Effector memory CD4-positive, alpha-beta T cell (primary cell): Measurements from ENCODE around the gene POLR2L.

ENCODE experiments used
- DNase-seq, 3 donors: peaks; one replicate each; pipeline ENCODE4 v3.0.0-alpha.2; 2020
- H3K27ac ChIP-seq: 2 replicates; pipeline ENCODE4 v1.7.0; 2013; ENCODE audit warnings: mild to moderate bottlenecking, low read length, moderate library complexity; ENCODE audit not compliant: insufficient read depth, poor library complexity, severe bottlenecking
- H3K27me3 ChIP-seq: replicated peaks from 2 replicates; pipeline ENCODE4 v1.7.0; 2013; ENCODE audit warnings: mild to moderate bottlenecking, low read length; ENCODE audit not compliant: insufficient read depth, control insufficient read depth, poor library complexity, severe bottlenecking
- H3K36me3 ChIP-seq: 2 replicates; pipeline ENCODE4 v1.7.0; 2013; ENCODE audit warnings: mild to moderate bottlenecking, low read length, moderate library complexity; ENCODE audit not compliant: control insufficient read depth, insufficient read depth
- H3K4me1 ChIP-seq: 2 replicates; pipeline ENCODE4 v1.7.0; 2013; ENCODE audit warnings: low read length, mild to moderate bottlenecking; ENCODE audit not compliant: control insufficient read depth, insufficient read depth, poor library complexity, severe bottlenecking
- H3K4me3 ChIP-seq: 2 replicates; pipeline ENCODE4 v1.7.0; 2013; ENCODE audit warnings: low read length, low read depth, mild to moderate bottlenecking; ENCODE audit not compliant: insufficient read depth, poor library complexity, severe bottlenecking
- H3K9me3 ChIP-seq: 2 replicates; pipeline ENCODE4 v1.7.0; 2013; ENCODE audit warnings: mild to moderate bottlenecking, low read length, moderate library complexity; ENCODE audit not compliant: control insufficient read depth

Gene POLR2L

DNA sequence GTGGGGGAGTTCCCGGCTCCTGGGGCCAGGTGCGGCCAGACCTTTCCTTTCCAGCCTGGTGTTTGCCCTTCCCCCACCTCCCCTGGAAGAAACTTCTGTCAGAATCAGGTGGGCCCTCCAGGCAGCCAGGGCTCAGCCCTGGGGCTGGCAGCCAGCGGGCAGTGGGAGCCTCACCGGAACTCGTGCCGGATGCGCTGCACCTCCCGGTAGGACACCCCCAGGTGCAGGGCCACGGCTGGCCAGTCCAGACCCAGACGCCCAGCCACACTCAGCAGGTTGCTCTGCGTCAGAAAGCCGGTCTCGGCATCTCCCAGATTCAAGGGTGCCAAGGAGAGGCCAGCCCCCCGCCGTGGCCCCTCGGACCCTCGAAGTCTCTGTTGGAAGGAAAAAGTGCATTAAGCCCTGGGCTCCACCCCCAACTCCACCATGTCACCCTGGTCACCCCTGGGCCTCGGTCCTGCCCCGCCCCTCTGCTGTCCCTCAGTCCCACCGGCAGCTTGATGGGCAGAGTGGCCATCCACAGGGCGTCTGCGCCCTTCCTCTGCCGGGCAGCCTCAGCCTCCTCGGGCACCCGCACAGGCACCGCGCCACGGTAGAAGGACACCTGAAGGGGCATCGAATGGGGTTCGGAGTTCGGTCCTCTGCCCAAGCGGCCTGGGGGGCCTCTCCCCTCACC, 42.5 kb downstream of the POLR2L start:
- H3K27ac ChIP-seq: no peak overlapping the region
- no peak for DNase-seq
- H3K36me3 ChIP-seq: peaks cover 13% of the 10 kb centered on the region
- no peaks in the 10 kb centered on the region for H3K27me3 ChIP-seq
- H3K9me3 ChIP-seq: no peaks in the 10 kb centered on the region
- H3K4me3 ChIP-seq: no peak overlapping the region
- peaks cover 34% of the 10 kb centered on the region for H3K4me1 ChIP-seq

DNA sequence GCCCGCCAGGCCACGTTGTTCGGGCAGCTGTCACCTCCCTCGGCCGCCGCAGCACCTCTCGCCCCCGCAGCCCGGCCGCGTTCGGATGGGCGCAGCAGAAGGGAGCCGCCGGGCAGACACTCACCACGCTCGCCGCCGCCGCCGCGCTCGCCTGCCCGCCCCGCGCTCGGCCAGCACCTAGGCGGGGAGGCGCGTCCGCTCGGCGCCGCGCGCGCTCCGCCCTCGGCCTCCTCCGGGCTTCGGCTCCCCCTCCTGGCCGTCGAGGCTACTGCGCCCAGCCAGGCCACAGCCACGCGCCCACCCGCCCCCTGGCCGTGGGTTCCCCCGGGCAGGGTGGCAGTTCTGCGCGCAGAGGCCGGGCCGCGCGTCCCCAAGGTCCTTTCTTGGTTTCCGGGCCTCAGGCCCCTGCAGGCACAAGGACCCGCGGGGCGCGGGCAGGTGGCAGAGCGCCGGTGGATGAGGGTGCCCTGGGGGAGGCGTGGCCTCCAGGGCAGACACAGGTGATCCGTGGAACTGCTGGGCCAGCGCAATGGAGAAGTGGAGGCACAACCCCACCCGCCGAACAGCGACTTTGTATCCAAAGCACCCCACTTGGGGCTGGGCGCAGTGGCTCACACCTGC, 44.1 kb downstream of the POLR2L start, which contains the start of gene SLC25A22:
TSS of gene SLC25A22 (minus strand) at position 189 of the 621 bp plus-strand sequence. CDS start 3,275 bp downstream, outside the sequence.
- no peaks in the 10 kb centered on the region for H3K27me3 ChIP-seq
- peak within 1 kb of the TSS; percentile 91 for H3K4me3 ChIP-seq
- no peaks in the 10 kb centered on the region for H3K9me3 ChIP-seq
- H3K36me3 ChIP-seq: peaks cover 22% of the 10 kb centered on the region
- peak within 1 kb of the TSS; percentile 98 for H3K27ac ChIP-seq
- DNase-seq: peak; percentile 70 to 75 (median 71)
- H3K4me1 ChIP-seq: peaks cover 29% of the 10 kb centered on the region

DNA sequence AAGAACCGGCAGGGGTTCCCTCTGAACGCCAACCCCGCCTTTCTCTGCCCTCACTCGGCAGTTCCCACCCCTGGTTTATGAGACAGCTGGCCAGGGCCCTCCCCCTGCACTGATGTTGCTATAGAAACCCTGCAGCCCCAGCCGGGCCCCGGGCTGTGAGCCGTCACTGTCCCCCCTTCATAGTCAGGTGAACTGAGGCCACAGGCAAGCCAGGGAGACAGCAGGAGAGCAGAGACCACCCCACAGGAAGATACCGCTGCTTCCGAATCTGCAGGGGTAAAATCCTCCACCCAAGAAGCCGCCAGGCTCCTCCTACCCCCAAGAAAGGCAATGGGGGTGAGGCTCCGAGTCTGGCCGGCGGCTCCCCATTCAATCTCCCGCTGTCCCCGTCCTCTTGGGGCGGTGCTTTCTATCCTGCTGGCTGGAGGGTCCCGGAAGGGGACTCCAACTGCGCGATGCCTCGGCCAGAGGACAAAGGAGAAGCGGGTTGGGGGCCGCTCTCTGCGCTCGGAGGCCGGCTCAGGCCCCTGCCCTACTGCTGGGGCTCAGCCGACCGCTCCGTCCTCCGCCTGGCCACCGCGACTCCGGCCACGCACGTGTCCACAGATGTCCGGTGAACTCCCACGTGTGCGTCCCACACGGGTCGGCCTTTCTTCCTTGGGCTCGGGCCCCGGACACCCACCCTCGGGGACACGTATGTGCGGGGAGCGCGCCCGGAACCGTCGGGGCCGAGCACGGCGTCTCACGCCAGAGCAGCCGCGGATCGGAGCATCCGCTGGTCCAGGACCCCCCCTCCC, 44.8 kb downstream of the POLR2L start:
- Histone ChIP-seq H3K27ac (peak overlapping the region; percentile 98), H3K9me3 (no peaks in the 10 kb centered on the region), H3K27me3 (no peaks in the 10 kb centered on the region), H3K36me3 (peaks cover 25% of the 10 kb centered on the region), H3K4me1 (peaks cover 29% of the 10 kb centered on the region), H3K4me3 (peak overlapping the region; percentile 91)
- DNase-seq: peak; percentile 70 to 81 (median 74)

DNA sequence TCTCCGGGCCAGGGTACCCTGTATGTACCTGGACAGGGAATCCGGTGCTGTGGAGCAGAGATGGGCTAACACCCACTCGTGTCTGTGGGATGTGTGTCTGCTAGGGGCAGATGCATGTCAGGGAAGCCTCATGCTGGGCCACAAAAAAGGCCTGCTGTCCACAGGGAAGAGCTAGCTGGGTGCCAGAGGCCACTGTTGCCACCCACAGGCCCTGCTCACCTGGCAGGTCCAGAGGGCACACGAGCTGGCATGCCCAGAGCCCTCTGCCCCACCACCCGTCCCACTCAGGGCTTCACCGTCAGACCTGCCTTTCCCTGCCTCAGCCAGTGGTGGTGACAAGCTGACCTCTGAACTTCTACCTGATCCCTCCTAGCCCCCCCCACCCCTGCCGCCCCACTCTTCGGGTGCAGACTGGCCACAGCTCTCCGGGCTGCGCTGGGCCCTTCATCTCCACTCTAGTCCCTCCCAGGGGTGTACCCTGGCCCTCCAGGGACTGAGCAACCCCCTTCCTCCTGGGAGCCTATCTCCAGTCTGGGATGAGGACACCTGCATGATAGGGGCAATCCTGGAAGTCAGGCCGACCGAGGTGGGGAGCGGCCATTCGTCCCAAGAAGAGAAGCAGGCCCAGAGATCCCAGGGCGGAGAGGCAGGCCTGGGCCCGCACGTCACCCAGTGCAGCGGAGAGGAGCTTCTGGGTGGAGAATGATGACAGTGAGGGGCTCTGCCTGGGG, 45.6 kb downstream of the POLR2L start:
- Histone ChIP-seq H3K27me3 (no peaks in the 10 kb centered on the region), H3K27ac (peak overlapping the region; percentile 98), H3K4me3 (peak overlapping the region; percentile 91), H3K9me3 (no peaks in the 10 kb centered on the region), H3K36me3 (peaks cover 30% of the 10 kb centered on the region), H3K4me1 (peaks cover 29% of the 10 kb centered on the region)
- DNase-seq: no peak

DNA sequence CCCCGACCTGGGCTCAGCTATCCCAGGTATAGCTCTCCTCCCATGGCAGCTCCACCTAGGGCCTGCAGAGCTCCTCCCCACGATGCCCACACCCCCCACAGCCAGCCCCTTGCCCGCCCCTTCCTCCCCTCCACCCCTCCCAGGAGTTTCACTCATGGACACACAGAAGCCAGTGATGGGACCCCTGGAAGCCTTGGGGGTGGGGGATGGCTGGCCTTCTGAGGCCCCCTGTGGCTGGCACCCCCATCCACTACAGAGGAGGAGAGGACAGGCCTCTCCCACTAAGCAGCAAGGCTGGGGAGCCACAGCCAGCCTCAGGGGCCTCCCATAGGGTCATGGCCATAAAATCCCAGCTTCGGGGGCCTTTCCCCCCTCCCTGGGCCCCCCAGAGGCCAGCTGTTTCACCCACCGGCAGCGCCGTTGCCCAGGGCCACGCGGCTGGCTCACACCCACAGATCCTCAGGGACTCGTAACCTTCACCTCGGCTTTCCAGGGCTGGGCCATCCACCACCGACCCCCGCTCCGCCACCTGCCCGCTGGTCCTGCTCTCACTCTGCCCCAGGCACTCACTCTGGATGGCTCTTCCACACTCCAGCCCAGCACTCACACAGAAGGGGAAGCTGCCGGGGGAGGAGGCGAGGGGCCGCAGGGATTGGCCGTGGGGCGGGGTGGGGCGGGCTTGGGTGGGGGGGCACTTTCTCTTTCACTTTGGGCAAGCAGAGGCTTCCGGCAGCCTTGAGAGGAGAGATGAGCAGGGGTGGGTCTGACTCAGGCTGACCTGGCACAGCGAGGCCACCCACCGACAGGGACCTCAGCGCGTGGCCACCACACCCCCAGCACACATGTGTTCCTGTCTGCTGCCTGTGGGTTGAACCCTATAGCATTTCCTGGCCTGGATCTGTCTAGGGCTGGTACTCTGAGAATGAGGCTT, 46.4 kb downstream of the POLR2L start:
- Histone ChIP-seq H3K4me3 (peak overlapping the region; percentile 91), H3K27me3 (no peaks in the 10 kb centered on the region), H3K27ac (peak overlapping the region; percentile 98), H3K4me1 (peaks cover 29% of the 10 kb centered on the region), H3K9me3 (no peaks in the 10 kb centered on the region), H3K36me3 (peaks cover 31% of the 10 kb centered on the region)
- peak; percentile 62 to 71 (median 71) for DNase-seq

DNA sequence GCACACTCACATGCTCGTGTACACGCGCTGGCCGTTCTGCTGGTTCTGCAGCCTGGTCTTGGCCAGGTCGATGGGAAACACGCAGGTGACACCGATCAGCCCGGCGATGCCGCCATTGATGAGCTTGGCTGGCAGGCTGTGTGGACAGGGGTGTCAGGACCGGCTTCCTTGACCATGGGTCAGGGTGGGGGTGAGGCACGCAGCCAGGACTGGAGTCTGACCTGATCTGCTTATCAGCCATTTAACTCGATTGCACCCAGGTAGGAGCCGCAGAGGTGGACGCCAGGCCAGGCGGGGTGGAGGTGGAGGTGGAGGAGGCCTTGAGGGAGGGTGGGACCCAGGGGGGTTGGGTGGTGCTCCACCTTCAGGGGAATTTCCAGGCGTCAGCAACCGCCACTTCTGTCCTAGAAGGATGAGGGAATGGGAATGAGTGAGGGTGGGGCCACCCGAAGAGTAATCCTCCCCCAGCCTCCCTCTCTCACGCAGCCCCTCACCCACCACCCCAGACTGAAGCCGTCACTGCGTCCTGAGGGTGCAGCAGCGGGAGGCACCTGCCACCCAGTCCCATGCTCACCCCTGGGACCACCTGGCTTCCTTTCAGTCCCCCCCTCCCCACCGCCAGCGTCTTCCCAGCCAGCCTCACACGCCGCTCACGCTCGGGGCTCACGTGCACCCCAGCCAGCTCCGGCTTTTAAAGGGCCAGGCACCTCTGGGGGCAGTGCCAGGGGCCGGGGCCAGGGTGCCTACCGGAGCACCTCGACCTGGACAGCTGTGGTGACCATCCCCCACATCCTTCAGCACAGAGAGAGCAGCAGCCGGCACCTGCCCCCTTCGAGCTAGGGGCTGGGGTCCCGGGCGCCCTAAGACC, 47.3 kb downstream of the POLR2L start:
- peaks cover 27% of the 10 kb centered on the region for H3K36me3 ChIP-seq
- H3K4me3 ChIP-seq: peak overlapping the region; percentile 91
- no peak for DNase-seq
- H3K4me1 ChIP-seq: peaks cover 29% of the 10 kb centered on the region
- H3K27me3 ChIP-seq: no peaks in the 10 kb centered on the region
- no peak overlapping the region for H3K27ac ChIP-seq
- H3K9me3 ChIP-seq: no peaks in the 10 kb centered on the region

DNA sequence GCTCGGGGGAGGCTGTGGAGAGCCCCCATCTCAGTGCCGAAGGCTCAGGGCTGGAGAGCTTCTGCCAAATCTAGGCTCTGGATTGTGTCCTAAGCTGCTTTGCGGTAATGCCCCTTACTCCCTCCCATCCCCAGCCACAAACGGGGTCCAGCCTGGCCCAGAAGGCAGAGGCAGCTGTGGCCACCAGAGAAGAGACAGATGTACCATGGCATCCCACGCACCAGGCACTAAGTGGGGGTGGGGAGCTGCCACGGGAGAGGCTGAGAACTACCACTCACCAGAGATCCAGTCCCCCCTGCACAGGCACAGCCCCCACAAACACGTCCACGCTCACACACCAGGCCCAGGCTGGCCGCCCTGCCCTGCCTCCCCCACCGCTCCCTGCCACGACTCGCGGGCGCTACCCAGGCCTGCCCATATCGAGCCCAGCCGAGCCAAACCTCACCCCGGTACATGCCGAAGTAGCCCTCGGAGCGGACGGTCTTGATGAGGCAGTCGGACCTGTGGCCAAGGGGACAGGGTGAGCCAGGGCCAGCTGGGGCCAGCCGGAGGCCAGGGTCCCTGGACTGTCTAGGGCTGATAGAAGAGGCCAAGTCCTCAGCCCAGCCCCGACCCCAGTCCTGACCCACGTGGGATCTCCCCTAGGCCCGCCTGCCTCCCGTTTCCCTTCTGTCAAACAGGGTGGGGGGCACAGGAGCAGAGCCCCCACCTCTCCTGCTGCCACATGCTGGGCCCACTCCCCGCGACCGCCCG, 48.1 kb downstream of the POLR2L start:
- Histone ChIP-seq H3K4me3 (no peak overlapping the region), H3K9me3 (no peaks in the 10 kb centered on the region), H3K36me3 (peaks cover 27% of the 10 kb centered on the region), H3K27me3 (no peaks in the 10 kb centered on the region), H3K27ac (no peak overlapping the region), H3K4me1 (peaks cover 31% of the 10 kb centered on the region)
- no peak for DNase-seq

DNA sequence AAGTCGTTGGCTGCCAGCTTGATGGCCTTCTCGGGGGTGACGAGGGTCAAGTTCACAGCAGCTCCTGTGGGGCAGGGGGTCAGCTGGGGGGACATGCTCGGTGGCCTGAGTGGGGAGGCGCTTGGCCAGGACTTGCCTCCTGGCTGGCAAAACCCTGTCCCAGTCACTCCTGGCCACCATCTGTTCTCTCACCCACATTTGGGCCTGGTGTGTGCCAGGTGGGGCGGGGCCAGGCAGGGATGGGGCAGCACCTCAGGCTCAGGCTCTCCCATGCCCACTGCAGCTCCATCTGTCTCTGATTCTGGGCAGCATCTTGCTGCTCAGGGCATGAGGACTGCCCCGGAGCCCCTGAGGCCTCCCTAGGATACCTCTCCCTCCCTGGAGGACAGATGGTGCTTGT, 48.8 kb downstream of the POLR2L start:
- peaks cover 27% of the 10 kb centered on the region for H3K36me3 ChIP-seq

More for the DNA sequence above, 48.8 kb downstream of the POLR2L start:
- no peak for DNase-seq
- Histone ChIP-seq H3K4me3 (no peak overlapping the region), H3K4me1 (peaks cover 31% of the 10 kb centered on the region), H3K9me3 (no peaks in the 10 kb centered on the region), H3K27me3 (no peaks in the 10 kb centered on the region), H3K27ac (no peak overlapping the region)
